Activated T-cell treated with anti-CD3 and anti-CD28 coated beads for 1 hour (primary cell): ENCODE results near the gene NOG.

ENCODE experiments used
- DNase-seq: peaks from one replicate; pipeline ENCODE4 v3.0.0-alpha.2; 2020; ENCODE audit warnings: low read depth

NOG gene

GRCh38 chr17:56638591-56639051, 45.1 kb downstream of the NOG start:
- DNase-seq, result no peak

DNA sequence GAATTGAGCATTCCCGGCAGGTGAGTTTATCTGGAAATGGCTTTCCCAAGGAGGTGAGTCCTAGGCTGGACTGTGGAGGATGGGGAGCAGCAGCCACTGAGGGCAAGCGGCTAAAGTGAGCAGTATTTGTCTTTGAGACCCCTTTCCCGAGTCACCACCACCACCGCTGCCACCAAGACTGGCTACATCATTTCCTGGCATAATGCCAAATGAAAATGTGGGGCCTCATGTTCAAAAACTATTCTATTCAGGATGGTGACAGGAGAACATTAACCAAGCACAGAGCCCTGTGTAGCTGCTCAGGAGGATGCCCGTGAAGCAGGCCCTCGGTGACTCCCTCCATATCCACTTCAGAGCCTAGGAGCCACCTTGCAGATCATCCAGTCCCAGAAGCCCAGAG, 46.0 kb downstream of the NOG start:
- DNase-seq, result no peak

DNA sequence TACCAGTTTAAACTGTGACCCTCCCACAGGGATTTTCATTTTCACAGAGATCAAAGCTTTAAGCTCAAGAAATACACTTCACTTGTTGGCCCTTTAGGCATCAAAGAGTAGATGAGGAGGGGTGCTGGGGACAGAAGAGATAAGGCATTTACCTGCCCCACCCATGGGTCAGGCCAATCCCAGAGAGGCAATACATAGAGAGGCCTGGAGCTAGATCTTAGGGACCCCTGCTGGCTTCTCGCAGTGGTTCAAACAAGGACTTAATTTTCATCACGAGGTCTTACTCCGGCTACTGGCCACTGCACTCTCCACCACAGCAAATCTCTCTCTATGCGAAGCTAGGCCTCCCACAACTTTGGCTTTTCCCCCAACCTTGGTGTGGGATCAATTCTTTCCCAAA, 46.6 kb downstream of the NOG start:
- DNase-seq, result no peak

GRCh38 chr17:56641373-56641772, 47.9 kb downstream of the NOG start:
- no peak for DNase-seq

DNA sequence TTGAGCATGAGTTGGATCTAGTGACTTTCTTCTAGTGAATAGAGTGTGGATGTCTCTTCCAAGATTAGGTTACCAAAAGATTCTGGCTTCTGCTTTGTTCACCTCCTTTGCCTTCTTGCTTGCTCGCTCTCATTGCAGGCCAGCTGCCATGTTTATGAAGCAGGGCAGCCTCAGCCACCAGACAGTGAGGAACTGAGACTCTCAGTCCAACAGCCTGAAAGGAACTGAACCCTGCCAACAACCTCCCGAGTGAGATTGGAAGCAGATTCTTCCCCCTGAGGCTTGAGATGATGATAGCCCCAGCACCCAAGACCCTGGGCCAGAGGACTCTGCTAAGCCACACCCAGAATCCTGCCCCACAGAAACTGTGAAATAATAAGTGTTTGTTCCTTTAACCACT, 48.4 kb downstream of the NOG start:
- no peak for DNase-seq

- no peak for DNase-seq
Observed at GRCh38 chr17:56642424-56642823, 48.9 kb downstream of the NOG start.
